ENCODE measurements around the gene GCGR.

GCGR gene

DNA sequence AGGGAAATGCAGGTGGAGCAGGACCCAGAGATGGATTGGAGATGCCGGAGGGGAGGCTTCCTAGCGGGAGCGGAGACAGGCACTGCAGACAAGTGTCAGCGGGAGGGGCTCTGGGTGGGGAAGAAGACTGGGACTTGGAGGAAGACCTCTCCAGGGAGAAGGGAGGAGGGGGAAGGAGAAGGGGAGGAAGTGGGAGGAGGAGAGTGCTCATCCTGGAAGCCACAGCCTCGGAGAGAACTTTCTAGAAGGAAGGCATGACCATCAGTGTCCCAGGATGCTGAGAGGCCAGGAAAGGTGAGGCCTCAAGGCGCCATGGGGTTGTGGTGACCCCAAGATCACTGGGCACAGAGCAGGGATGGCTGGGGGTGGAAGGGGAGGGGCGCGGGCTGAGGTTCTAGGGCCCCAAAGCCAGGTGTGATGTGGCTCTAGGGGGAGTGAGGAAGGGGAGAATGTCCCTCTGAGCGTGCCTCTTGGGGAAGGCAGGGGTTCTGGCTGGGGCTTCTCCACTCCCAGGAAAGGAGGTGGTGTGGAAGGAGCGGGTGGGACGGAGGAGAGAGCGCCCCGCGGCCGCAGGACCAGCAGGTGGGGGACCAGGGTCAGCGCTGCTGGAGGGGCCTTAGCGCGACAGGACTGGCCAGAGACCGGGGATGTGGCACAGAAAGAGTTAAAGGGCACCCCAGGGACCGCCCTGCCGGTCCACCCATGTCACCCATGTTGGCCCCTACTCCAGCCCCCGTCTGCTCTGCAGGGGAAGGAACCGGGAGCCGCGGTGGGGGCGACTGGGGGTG lies 900 bp upstream of the GCGR start:
- no peak overlapping the region for H3K4me3 ChIP-seq (ENCODE audit: low read depth, low read length)
- TF ChIP-seq, protein P1, sequence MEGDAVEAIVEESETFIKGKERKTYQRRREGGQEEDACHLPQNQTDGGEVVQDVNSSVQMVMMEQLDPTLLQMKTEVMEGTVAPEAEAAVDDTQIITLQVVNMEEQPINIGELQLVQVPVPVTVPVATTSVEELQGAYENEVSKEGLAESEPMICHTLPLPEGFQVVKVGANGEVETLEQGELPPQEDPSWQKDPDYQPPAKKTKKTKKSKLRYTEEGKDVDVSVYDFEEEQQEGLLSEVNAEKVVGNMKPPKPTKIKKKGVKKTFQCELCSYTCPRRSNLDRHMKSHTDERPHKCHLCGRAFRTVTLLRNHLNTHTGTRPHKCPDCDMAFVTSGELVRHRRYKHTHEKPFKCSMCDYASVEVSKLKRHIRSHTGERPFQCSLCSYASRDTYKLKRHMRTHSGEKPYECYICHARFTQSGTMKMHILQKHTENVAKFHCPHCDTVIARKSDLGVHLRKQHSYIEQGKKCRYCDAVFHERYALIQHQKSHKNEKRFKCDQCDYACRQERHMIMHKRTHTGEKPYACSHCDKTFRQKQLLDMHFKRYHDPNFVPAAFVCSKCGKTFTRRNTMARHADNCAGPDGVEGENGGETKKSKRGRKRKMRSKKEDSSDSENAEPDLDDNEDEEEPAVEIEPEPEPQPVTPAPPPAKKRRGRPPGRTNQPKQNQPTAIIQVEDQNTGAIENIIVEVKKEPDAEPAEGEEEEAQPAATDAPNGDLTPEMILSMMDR (IDR thresholded peaks at IDR 0.05; ENCODE audit: borderline replicate concordance, insufficient read depth, low read depth, low read length), result no peak

DNA sequence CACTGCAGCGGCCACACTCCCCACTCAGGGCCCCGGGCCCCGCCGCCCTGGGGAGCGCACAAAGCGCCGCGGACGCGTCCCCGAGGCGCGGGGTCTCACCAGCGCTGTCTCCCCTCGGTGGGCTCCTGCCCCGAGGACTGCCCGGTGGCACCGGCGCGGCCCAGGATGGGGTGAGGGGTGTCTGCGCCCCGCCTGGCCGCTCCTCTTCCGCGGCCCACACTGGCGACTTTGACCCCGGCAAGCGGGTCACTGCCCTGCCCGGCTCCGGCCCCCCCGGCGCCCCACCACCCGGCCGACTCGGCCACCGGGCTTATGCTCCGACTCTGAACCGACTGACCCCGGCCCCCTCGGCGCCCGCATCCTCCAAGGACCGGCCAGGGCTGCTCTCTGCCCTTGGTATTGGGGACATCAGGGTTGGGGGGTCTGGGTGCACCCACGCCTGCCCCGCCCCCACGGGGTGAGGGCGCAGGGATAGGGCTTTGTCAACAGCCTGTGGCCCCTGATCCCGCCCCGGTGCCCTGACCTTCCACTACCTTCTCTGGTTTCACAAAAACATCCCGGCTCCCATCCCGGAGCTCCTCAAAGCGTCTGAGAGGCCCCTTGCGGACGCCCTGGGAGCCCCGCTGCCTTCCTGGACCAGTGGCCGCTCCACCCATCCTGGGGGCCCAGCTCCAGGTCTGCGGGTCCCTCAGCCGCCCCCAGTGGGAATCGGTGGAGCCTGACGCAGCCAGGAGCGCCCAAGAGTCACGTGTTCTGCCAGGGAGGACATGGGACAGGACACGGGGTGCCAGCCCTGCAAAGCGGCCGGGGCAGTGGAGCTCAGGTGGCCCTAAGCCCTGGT lies 829 bp downstream of the GCGR start:
- H3K4me3 ChIP-seq (ENCODE audit: low read depth, low read length), result no peak overlapping the region
- TF ChIP-seq, protein P1 (IDR thresholded peaks at IDR 0.05; ENCODE audit: borderline replicate concordance, insufficient read depth, low read depth, low read length), result no peak

DNA sequence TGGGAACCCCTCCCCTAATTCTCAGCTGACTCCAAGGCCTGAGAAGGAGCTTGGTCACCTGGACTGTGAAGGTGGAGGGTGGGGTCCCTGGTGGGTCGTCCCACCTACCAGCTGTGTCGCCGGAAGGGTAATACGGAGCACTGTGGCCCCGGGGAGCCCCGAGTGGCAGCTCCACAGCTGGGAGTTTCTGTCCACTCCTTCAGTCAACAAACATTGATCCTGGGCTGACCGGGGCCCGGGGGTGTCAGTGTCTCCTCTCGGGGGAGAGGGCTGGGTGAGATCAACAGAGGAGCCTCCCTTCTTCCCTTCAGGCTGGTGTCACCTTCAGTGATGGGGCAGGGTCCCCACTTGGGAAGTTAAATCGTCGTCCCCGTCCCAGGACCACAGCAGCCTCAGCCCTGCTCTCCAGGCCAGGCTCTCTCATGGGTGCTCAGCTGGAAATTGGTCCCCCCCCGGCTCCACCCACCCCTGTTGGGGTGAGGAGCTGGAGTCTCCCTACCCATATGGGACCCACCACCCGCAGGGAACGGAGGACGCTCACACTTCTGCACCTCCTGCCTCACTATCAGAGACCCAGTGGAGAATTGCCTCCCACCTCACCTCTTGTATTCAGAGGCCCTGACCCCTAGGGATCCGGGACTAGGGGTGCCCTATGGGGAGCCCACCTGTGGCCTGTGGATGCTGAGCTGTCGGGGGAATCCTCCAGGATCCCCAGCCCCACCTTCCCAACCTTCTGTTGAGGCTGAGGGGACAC lies 1.9 kb downstream of the GCGR start:
- no peak overlapping the region for H3K4me3 ChIP-seq (ENCODE audit: low read depth, low read length)
- TF ChIP-seq, protein P1 (IDR thresholded peaks at IDR 0.05; ENCODE audit: borderline replicate concordance, insufficient read depth, low read depth, low read length), result no peak

DNA sequence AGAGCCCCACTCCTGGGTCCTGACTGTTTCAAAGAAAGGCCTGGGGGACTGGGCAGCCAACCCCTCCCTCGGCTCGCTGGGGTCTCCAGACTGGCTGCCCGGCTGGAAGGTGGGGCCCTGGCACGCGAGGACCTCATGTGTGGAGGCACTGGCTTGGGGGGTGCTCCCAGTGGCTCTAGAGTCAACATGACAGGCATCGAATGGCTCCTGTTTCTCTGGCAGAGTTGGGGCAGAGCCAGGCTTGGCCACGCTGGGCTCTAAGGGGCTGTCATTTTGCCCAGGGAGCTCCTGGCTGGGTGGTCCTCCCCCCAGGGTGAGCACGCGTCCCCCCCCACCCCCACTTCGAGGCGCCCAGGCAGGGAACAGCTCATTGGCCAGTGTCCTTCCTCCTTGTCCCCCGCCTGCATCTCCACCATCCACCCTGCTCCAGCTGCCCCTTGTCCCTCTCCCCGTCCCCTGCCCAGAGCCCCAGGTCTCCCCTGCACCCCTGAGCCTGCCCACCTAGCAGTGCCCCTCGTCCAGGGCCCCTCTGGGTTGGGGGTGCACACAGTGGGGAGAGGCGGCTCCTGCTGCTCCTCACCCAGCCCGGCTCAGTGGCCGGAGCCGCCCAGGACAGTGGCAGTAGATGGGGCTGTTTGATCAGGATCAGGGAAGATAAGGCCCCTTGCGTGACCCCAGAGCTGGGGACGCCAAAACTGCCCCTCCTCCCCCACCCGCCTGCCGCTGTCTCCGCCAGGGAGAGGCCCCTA lies 2.7 kb downstream of the GCGR start:
- TF ChIP-seq, protein P1 (IDR thresholded peaks at IDR 0.05; ENCODE audit: borderline replicate concordance, insufficient read depth, low read depth, low read length), result no peak
- no peak overlapping the region for H3K4me3 ChIP-seq (ENCODE audit: low read depth, low read length)

DNA sequence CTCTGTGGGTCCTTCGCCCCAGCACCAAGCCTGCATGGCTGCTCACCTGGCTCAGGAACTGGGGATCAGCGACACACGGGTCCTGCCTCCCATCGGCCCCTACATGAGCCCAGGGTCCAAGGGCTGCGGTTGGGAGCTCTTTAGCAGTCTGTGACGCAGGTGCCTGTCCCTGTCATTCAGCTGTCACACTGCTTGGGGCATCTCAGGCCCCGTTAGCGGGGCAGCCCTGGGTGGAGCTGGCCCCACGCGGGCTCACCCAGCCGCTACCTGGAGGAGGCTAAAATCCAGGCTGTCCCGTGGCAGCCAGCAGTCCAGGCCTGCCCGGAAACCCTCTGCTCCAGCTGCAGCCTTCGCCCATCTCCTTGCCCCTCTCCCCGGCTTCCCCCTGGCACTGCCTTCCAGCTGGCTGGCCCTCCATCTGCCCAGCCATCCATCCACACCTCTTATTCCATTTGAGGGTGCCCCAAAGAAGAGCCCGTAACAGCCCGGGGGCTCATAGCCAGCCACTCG lies 3.3 kb downstream of the GCGR start:
- TF ChIP-seq, protein P1 (IDR thresholded peaks at IDR 0.05; ENCODE audit: borderline replicate concordance, insufficient read depth, low read depth, low read length), result no peak
- no peak overlapping the region for H3K4me3 ChIP-seq (ENCODE audit: low read depth, low read length)

DNA sequence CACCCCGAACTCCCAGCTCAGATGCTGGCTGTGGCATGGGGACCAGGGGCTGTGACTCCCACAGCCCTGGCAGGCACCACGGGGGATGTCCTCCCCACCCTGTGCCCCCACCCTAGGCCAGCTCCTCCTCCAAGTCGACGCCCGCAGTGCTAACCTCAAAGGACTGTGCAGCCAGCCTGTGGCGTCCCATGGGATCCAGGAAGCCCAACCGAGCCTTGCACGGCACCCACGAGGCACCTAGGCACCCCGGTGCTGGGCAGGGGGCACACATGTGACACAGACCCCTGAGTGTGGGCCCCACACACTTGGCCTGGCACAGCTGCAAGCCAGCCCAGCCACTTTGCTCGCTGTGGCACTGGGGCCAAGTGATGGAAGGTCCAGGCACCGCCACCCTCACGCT lies 3.9 kb downstream of the GCGR start:
- no peak overlapping the region for H3K4me3 ChIP-seq (ENCODE audit: low read depth, low read length)
- TF ChIP-seq, protein P1 (IDR thresholded peaks at IDR 0.05; ENCODE audit: borderline replicate concordance, insufficient read depth, low read depth, low read length), result no peak
